PC-9 (cell line): ENCODE results near the gene RECQL5. TPM values are rescaled to one million over a fixed set of nuclear protein-coding genes. Genes with fewer than 3 reads are reported as not detected.

Experiments used
- BruUV-seq: library from RNA; stranded (reverse); fragments of 400-500 nt; replicated peaks from 2 replicates; lab custom pipeline; 2021; lab: Mats Ljungman, UMichigan
- CTCF ChIA-PET: fragments of 300-600 bp; sonication (Branson Sonifier 250); formaldehyde crosslinking; loops from one replicate; lab custom pipeline; 2022; ENCODE audit warnings: antibody characterized with exemption; lab: Charles Lee
- POLR2A ChIA-PET: fragments of 300-600 bp; sonication (Branson Sonifier 250); formaldehyde crosslinking; loops from one replicate; lab custom pipeline; 2022; ENCODE audit warnings: antibody characterized with exemption; ENCODE audit not compliant: unreplicated experiment; lab: Charles Lee
- DNase-seq, 2 experiments: peaks; one replicate each; pipeline versions ENCODE4 v3.0.0 to v3.0.0-alpha.2; 2015 to 2022; ENCODE audit warnings: mixed read lengths in 1 of 2
- H2AFZ ChIP-seq: fragments of 200-600 bp; sonication (generic); 2 replicates; pipeline ENCODE4 v1.8.1; 2017; ENCODE audit warnings: antibody characterized with exemption
- H3F3A ChIP-seq: fragments of 200-600 bp; sonication (generic); 2 replicates; pipeline ENCODE4 v1.8.1; 2017; ENCODE audit warnings: antibody characterized with exemption, mild to moderate bottlenecking, low read depth; ENCODE audit not compliant: insufficient read depth
- H3K27ac ChIP-seq: fragments of 200-600 bp; sonication (generic); 2 replicates; pipeline ENCODE4 v1.6.1; 2016; ENCODE audit warnings: mixed run types
- H3K27me3 ChIP-seq: fragments of 200-600 bp; sonication (generic); 2 replicates; pipeline ENCODE4 v1.6.1; 2016; ENCODE audit warnings: low read depth, mixed run types; ENCODE audit not compliant: insufficient read depth
- H3K36me3 ChIP-seq: fragments of 200-600 bp; sonication (generic); 2 replicates; pipeline ENCODE4 v1.6.1; 2016; ENCODE audit warnings: low read depth, mixed run types
- H3K4me1 ChIP-seq: fragments of 200-600 bp; sonication (generic); replicated peaks from 2 replicates; pipeline ENCODE4 v1.6.1; 2016; ENCODE audit warnings: mixed run types; ENCODE audit not compliant: insufficient read depth
- H3K4me2 ChIP-seq: fragments of 200-600 bp; sonication (generic); 2 replicates; pipeline ENCODE4 v1.6.1; 2017; ENCODE audit warnings: mixed run types
- H3K4me3 ChIP-seq: fragments of 200-600 bp; sonication (generic); 2 replicates; pipeline ENCODE4 v1.6.1; 2016; ENCODE audit warnings: mixed run types
- H3K79me2 ChIP-seq: fragments of 200-600 bp; sonication (generic); 2 replicates; pipeline ENCODE4 v1.6.1; 2017; ENCODE audit warnings: low read depth, mixed run types
- H3K9me2 ChIP-seq: fragments of 200-600 bp; sonication (generic); 2 replicates; pipeline ENCODE4 v1.8.1; 2017; ENCODE audit warnings: mild to moderate bottlenecking; ENCODE audit not compliant: insufficient read depth
- H3K9me3 ChIP-seq: fragments of 200-600 bp; sonication (generic); 2 replicates; pipeline ENCODE4 v1.8.1; 2016; ENCODE audit warnings: low read depth; ENCODE audit not compliant: insufficient read depth
- H4K20me1 ChIP-seq: fragments of 200-600 bp; sonication (generic); 2 replicates; pipeline ENCODE4 v1.8.1; 2017; ENCODE audit not compliant: insufficient read depth
- CTCF ChIP-seq: fragments of 200-600 bp; sonication (generic); conservative IDR thresholded peaks from 2 replicates; pipeline ENCODE4 v1.6.1; 2017; ENCODE audit warnings: mixed run types, antibody characterized with exemption, mild to moderate bottlenecking, moderate library complexity
- EZH2 ChIP-seq: fragments of 200-600 bp; sonication (generic); IDR thresholded peaks from 2 replicates; pipeline ENCODE4 v1.8.0; 2017; ENCODE audit warnings: antibody characterized with exemption, low read depth
- intact Hi-C: fragments of 100-400 bp; cut with micrococcal nuclease; formaldehyde crosslinking; loops from one replicate; pipeline ENCODE4 v1.10.0; 2022; ENCODE audit not compliant: unreplicated experiment
- total RNA-seq: library from RNA; stranded (reverse); gene quantifications from 2 replicates; pipeline ENCODE4 v1.2.3, GENCODE V29; 2021

RECQL5 gene
- total RNA-seq, 1 experiment from 2014 or later, result 41.0 TPM

GRCh38 chr17:75623386-75623785 is 43.6 kb downstream of the RECQL5 start:
- no peaks in the 10 kb centered on the region for H3K79me2 ChIP-seq
- no peak for DNase-seq
- no TSS peak for BruUV-seq
- H3K27me3 ChIP-seq, result no peaks in the 10 kb centered on the region
- no peak overlapping the region for H2AFZ ChIP-seq
- no peak overlapping the region for H3K4me2 ChIP-seq
- no peak overlapping the region for H3K27ac ChIP-seq
- TF ChIP-seq CTCF, result no peak
- no peak for TF ChIP-seq EZH2
- no peaks in the 10 kb centered on the region for H3K9me3 ChIP-seq
- H3K4me1 ChIP-seq, result no peaks in the 10 kb centered on the region
- CTCF ChIA-PET, result no interaction called here
- peaks cover 3% of the 10 kb centered on the region; the same call in 1 of the 2 replicates for H4K20me1 ChIP-seq
- intact Hi-C loops, result no loop called here
- H3K36me3 ChIP-seq, result no peaks in the 10 kb centered on the region
- POLR2A ChIA-PET, result no interaction called here
- H3K4me3 ChIP-seq, result no peak overlapping the region
- no peaks in the 10 kb centered on the region for H3K9me2 ChIP-seq
- H3F3A ChIP-seq, result no peaks in the 10 kb centered on the region

GRCh38 chr17:75622771-75623273 is 44.1 kb downstream of the RECQL5 start:
- Histone ChIP-seq H4K20me1 (peaks cover 3% of the 10 kb centered on the region; the same call in 1 of the 2 replicates), H3F3A (no peaks in the 10 kb centered on the region), H3K4me2 (no peak overlapping the region), H3K36me3 (no peaks in the 10 kb centered on the region), H3K79me2 (no peaks in the 10 kb centered on the region), H3K27me3 (no peaks in the 10 kb centered on the region), H3K4me1 (no peaks in the 10 kb centered on the region), H3K9me2 (no peaks in the 10 kb centered on the region), H3K27ac (no peak overlapping the region), H3K4me3 (no peak overlapping the region), H2AFZ (no peak overlapping the region), H3K9me3 (no peaks in the 10 kb centered on the region)
- no peak for TF ChIP-seq CTCF
- no peak for TF ChIP-seq EZH2
- BruUV-seq, result no TSS peak
- intact Hi-C loops, result no loop called here
- POLR2A ChIA-PET, result no interaction called here
- DNase-seq, result no peak
- CTCF ChIA-PET, result no interaction called here

- Histone ChIP-seq H3F3A (no peaks in the 10 kb centered on the region), H3K9me2 (no peaks in the 10 kb centered on the region), H4K20me1 (peaks cover 3% of the 10 kb centered on the region; the same call in 1 of the 2 replicates), H3K36me3 (no peaks in the 10 kb centered on the region), H3K27ac (no peak overlapping the region), H3K4me3 (no peak overlapping the region), H3K9me3 (no peaks in the 10 kb centered on the region), H3K4me2 (no peak overlapping the region), H3K79me2 (no peaks in the 10 kb centered on the region), H3K4me1 (no peaks in the 10 kb centered on the region), H2AFZ (no peak overlapping the region), H3K27me3 (no peaks in the 10 kb centered on the region)
- intact Hi-C loops, result no loop called here
- DNase-seq, result no peak
- no TSS peak for BruUV-seq
- TF ChIP-seq CTCF, result no peak
- TF ChIP-seq EZH2, result no peak
- ChIA-PET POLR2A (no interaction called here), CTCF (interaction anchor here (2.0 kb wide), 1 partner anchor 11 kb away, joined by 13 read pairs; the partner anchor contains the start of gene SMIM5)
Measured at GRCh38 chr17:75622076-75622475, 44.9 kb downstream of the RECQL5 start.
